Tibial artery (tissue), 4 donors: ENCODE measurements around the gene CRKL.

Source experiments
- DNase-seq, 2 donors: peaks; one replicate each; pipeline ENCODE4 v3.0.0-alpha.2; 2019
- H3K27ac ChIP-seq, 2 donors: fragments of 200-600 bp; sonication (generic) in 1 of 2; 1 replicate in 1 of 2; 2 replicates in 1 of 2; pipeline ENCODE4 v1.5.1; 2018 to 2019; ENCODE audit warnings: mild to moderate bottlenecking in 1 of 2
- H3K27me3 ChIP-seq, 2 donors: fragments of 200-600 bp; sonication (generic) in 1 of 2; one replicate each; pipeline versions ENCODE4 v1.5.1 to v1.6.0; 2016 to 2019
- H3K36me3 ChIP-seq, 3 donors: fragments of 200-600 bp; sonication (generic) in 2 of 3; one replicate each; pipeline ENCODE4 v1.5.1; 2016 to 2019; ENCODE audit warnings: mild to moderate bottlenecking in 2 of 3
- H3K4me1 ChIP-seq, 4 donors: fragments of 200-600 bp; sonication (generic) in 2 of 4; 1 replicate in 3 of 4; 2 replicates in 1 of 4; pipeline ENCODE4 v1.5.1; 2016 to 2019
- H3K4me3 ChIP-seq, 2 donors: fragments of 200-600 bp; sonication (generic) in 1 of 2; 1 replicate in 1 of 2; 2 replicates in 1 of 2; pipeline ENCODE4 v1.5.1; 2018 to 2019; ENCODE audit warnings: mild to moderate bottlenecking in 2 of 2
- H3K9me3 ChIP-seq, 3 donors: fragments of 200-600 bp; sonication (generic) in 1 of 3; one replicate each; pipeline ENCODE4 v1.5.1; 2016 to 2019
- intact Hi-C: fragments of 100-400 bp; cut with DNase I; formaldehyde crosslinking; loops from one replicate; pipeline ENCODE4 v1.15.0; 2023; ENCODE audit warnings: low total_unique reads
- TF ChIP-seq, protein P1 (sequence below), 2 experiments: fragments of 200-600 bp in 1 of 2; fragments of 450-650 bp in 1 of 2; IDR thresholded peaks; one replicate each; pipeline ENCODE4 v1.5.1; 2017 to 2019; ENCODE audit warnings: antibody characterized with exemption in 2 of 2, mild to moderate bottlenecking in 1 of 2, moderate library complexity in 1 of 2

CRKL gene

DNA sequence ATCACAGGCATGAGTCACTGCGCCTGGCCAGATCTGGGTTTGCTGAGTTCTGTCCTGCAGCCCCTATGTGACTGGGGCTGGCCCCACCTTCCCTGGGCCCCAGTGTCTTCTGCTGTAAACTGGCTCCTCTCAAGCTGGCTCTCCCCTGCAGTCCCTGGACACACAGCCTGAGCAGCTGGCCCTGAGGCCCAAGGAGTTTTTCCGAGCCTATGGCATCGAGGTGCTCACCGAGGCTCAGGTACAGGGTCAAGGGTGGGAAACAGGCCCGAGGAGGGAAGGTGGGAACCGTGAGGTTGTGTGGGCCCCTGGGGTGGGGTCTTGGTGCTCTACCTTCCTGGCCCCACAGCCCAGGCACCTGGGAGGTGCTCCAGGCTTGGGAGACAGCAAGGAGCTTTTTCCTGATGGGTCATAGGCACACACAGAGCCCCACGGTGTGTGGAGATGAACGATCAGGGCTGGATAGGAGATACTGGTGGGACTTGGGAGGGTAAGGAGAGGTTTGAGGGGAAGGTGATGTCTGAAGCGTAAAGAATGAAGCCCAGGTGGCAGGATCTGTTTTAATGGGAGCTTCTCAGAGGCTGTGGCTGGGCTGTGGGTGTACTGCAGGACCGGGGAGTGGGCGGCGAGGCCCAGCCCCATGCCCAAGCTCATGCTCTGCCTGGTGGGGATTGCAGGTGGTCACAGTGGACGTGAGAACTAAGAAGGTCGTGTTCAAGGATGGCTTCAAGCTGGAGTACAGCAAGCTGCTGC is 58.5 kb downstream of the CRKL start:
- no peak for DNase-seq

DNA sequence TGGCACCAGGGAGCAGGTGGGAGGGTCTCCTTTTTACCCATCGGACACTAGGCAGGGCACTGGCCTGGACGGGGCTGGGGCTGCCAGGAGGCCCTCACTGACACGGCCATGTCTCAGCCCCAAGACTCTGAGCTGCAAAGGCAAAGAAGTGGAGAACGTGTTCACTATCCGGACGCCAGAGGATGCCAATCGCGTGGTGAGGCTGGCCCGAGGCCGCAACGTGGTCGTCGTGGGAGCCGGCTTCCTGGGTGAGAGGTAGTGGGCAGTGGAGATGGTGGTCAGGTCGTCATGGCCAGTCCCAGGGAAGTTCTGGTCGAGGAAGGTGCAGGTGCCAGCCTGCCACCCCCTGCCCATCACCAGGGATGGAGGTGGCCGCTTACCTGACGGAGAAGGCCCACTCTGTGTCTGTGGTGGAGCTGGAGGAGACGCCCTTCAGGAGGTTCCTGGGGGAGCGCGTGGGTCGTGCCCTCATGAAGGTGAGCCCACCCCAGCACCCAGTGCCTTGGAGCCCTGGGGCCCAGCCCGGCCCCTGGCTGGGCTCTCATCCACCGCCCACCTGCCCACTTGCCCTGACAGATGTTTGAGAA is 59.2 kb downstream of the CRKL start:
- intact Hi-C loops: no loop called here
- H3K4me3 ChIP-seq: no peak overlapping the region
- peaks cover 0 to 10% (median 0%) of the 10 kb centered on the region in 3 donors for H3K9me3 ChIP-seq
- H3K36me3 ChIP-seq: no peaks in the 10 kb centered on the region
- TF ChIP-seq, protein P1, sequence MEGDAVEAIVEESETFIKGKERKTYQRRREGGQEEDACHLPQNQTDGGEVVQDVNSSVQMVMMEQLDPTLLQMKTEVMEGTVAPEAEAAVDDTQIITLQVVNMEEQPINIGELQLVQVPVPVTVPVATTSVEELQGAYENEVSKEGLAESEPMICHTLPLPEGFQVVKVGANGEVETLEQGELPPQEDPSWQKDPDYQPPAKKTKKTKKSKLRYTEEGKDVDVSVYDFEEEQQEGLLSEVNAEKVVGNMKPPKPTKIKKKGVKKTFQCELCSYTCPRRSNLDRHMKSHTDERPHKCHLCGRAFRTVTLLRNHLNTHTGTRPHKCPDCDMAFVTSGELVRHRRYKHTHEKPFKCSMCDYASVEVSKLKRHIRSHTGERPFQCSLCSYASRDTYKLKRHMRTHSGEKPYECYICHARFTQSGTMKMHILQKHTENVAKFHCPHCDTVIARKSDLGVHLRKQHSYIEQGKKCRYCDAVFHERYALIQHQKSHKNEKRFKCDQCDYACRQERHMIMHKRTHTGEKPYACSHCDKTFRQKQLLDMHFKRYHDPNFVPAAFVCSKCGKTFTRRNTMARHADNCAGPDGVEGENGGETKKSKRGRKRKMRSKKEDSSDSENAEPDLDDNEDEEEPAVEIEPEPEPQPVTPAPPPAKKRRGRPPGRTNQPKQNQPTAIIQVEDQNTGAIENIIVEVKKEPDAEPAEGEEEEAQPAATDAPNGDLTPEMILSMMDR (IDR thresholded peaks at IDR 0.05): no peak
- no peak overlapping the region for H3K27ac ChIP-seq
- no peak for DNase-seq
- peaks cover 0 to 18% (median 12%) of the 10 kb centered on the region in 4 donors for H3K4me1 ChIP-seq
- H3K27me3 ChIP-seq: peaks cover 0 to 53% of the 10 kb centered on the region in 2 donors

More for the DNA sequence above, 58.5 kb downstream of the CRKL start:
- H3K36me3 ChIP-seq: no peaks in the 10 kb centered on the region
- intact Hi-C loops: no loop called here
- TF ChIP-seq, protein P1 (IDR thresholded peaks at IDR 0.05): no peak
- H3K27ac ChIP-seq: no peak overlapping the region
- peaks cover 0 to 53% of the 10 kb centered on the region in 2 donors for H3K27me3 ChIP-seq
- H3K4me1 ChIP-seq: peaks cover 0 to 12% (median 5%) of the 10 kb centered on the region in 4 donors
- H3K4me3 ChIP-seq: no peak overlapping the region
- peaks cover 0 to 10% (median 0%) of the 10 kb centered on the region in 3 donors for H3K9me3 ChIP-seq

DNA sequence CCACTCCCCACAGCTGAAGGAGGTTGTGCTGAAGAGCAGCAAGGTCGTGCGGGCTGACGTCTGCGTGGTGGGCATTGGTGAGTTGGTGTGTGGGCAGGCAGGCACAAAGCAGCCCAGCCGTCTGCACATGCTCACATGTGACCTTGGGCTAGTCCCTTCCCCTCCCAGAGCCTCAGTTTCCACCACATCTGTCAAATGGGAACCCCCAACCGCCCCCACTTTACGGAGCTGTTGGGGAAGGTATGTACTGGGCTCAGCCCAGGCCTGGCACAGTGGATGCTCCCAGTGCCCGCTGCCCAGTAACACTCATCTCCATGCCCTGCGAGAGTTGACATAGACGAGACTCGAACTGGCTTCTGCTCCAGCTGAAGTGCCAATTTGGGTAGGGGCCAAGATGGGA is 59.8 kb downstream of the CRKL start:
- TF ChIP-seq, protein P1 (IDR thresholded peaks at IDR 0.05): no peak
- no peak overlapping the region for H3K27ac ChIP-seq
- H3K9me3 ChIP-seq: peaks cover 0 to 10% (median 0%) of the 10 kb centered on the region in 3 donors
- intact Hi-C loops: no loop called here
- H3K27me3 ChIP-seq: peaks cover 0 to 53% of the 10 kb centered on the region in 2 donors
- DNase-seq: no peak
- no peak overlapping the region for H3K4me3 ChIP-seq
- peaks cover 0 to 22% (median 14%) of the 10 kb centered on the region in 4 donors for H3K4me1 ChIP-seq
- no peaks in the 10 kb centered on the region for H3K36me3 ChIP-seq

DNA sequence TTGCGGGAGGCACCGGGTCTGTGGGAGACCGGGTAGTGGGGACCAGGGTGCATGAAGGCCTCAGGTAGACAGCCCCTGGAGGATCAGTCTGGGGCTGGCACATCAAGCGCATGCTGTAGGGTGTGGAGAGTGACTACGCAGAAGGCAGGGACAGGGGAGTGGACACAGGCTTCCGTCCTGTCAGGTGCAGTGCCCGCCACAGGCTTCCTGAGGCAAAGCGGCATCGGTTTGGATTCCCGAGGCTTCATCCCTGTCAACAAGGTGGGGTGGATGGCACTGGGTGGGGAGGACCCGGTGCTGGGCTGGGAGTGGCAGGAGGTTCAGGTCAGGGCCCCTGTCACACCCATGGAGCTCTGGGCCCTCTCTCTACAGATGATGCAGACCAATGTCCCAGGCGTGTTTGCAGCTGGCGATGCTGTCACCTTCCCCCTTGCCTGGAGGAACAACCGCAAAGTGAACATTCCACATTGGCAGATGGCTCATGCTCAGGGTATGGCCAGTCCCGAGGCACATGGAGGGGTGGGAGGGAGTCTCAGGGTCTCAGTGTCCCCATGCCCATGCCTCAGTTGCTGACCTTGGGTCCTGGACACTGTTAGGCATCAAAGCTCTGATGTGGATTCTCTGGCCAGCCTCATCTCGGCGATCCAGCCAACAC is 60.4 kb downstream of the CRKL start:
- H3K36me3 ChIP-seq: no peaks in the 10 kb centered on the region
- peaks cover 0 to 24% (median 14%) of the 10 kb centered on the region in 4 donors for H3K4me1 ChIP-seq
- H3K4me3 ChIP-seq: no peak overlapping the region
- peaks cover 0 to 53% of the 10 kb centered on the region in 2 donors for H3K27me3 ChIP-seq
- no peak for DNase-seq
- intact Hi-C loops: no loop called here
- no peak overlapping the region for H3K27ac ChIP-seq
- TF ChIP-seq, protein P1 (IDR thresholded peaks at IDR 0.05): no peak
- H3K9me3 ChIP-seq: peaks cover 0 to 10% (median 0%) of the 10 kb centered on the region in 3 donors

DNA sequence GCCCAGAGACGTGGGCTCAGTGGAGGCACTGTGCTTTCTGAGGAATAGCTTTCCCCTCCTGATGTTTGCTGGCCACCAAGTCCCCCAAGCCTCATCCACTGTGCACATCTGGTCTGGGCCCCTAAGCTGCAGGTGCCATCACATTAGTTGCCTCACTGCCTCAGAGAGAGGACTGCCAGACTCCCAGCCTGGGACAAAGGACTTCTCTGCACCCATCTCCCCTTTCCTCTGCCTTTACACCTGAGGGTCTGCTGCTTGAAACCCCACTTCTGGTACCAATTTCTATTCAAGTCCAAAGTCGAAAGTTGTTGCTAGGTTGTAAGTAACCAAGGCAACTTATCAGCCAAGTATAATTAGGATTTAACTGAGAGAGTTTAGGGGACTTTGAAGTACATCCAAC is 61.2 kb downstream of the CRKL start:
- H3K9me3 ChIP-seq: peaks cover 0 to 10% (median 0%) of the 10 kb centered on the region in 3 donors
- TF ChIP-seq, protein P1 (IDR thresholded peaks at IDR 0.05): no peak
- H3K27me3 ChIP-seq: peaks cover 0 to 49% of the 10 kb centered on the region in 2 donors
- peaks cover 0 to under 1% (median 0%) of the 10 kb centered on the region in 3 donors for H3K36me3 ChIP-seq
- H3K4me1 ChIP-seq: peaks cover 0 to 32% (median 20%) of the 10 kb centered on the region in 4 donors
- intact Hi-C loops: no loop called here
- no peak overlapping the region for H3K27ac ChIP-seq
- no peak for DNase-seq
- no peak overlapping the region for H3K4me3 ChIP-seq
